ENCODE results near the gene MESP2. TPM values are rescaled to one million over a fixed set of nuclear protein-coding genes. Genes with fewer than 3 reads are reported as not detected.

The MESP2 gene
- polyA plus RNA-seq, 1 of the 3 experiments (the other 2 are of a cell fraction), result 0.31 TPM

GRCh38 chr15:89759835-89760234, 16.3 kb upstream of the MESP2 start (continued):
- TF ChIP-seq RCOR1 (IDR thresholded peaks at IDR 0.05; ENCODE audit: low read length) (no peak), FOXM1 (IDR thresholded peaks at IDR 0.05; ENCODE audit: low read depth) (no peak), MXI1 (IDR thresholded peaks at IDR 0.05; ENCODE audit: low read depth, low read length) (no peak)

- Histone ChIP-seq H3K9me3 (no peaks in the 10 kb centered on the region), H3K27me3 (ENCODE audit: insufficient read depth) (no peaks in the 10 kb centered on the region), H3K9ac (no peak overlapping the region), H3K9me2 (no peaks in the 10 kb centered on the region), H4K20me1 (ENCODE audit: insufficient read depth) (no peaks in the 10 kb centered on the region), H3K4me3 (ENCODE audit: low read depth in 2 of 2, low read length in 1 of 2) (peak overlapping the region in 1 of 2 experiments; percentile 35; a peak in 1 of 4 replicates), H3K27ac (ENCODE audit: low read depth in 2 of 2, low read length in 1 of 2) (peak overlapping the region in 1 of 2 experiments; percentile 39; a peak in 1 of 4 replicates), H3F3A (replicated peaks; ENCODE audit: insufficient read depth) (no peaks in the 10 kb centered on the region), H3K4me2 (peak overlapping the region; percentile 19; the same call in 1 of the 2 replicates), H3K4me1 (ENCODE audit: control insufficient read depth in 1 of 2, insufficient read depth in 2 of 2, low read depth in 1 of 2, low read length in 1 of 2) (peaks cover 4 to 20% of the 10 kb centered on the region in 2 experiments; a peak in 1 of 4 replicates), H3K36me3 (replicated peaks in 1 of 2; ENCODE audit: control insufficient read depth in 1 of 2, insufficient read depth in 2 of 2, low read length in 1 of 2) (no peaks in the 10 kb centered on the region), H3K79me2 (ENCODE audit: insufficient read depth) (no peaks in the 10 kb centered on the region), H2AFZ (ENCODE audit: low read depth) (peak overlapping the region; percentile 80; the same call in 1 of the 2 replicates)
- POLR2A ChIA-PET, result interaction anchor here (1.0 to 1.7 kb wide), 2 partner anchors 9 to 115 kb away, joined by 4 to 6 read pairs; no protein-coding TSS in a partner anchor
- peak; percentile 90 for DNase-seq
- TF ChIP-seq SMC3 (IDR thresholded peaks at IDR 0.05; ENCODE audit: low read depth, low read length) (peak; percentile 87), FOXM1 (IDR thresholded peaks at IDR 0.05; ENCODE audit: low read depth) (no peak), GATA2 (CRISPR knock-in tag; IDR thresholded peaks at IDR 0.05) (peak; percentile 81), CHD2 (IDR thresholded peaks at IDR 0.05; ENCODE audit: low read length, partially characterized antibody) (peak; percentile 60), RAD21 (IDR thresholded peaks at IDR 0.05; ENCODE audit: low read length) (peak; percentile 90), NFIC (IDR thresholded peaks at IDR 0.05; ENCODE audit: borderline replicate concordance) (no peak), GABPA (IDR thresholded peaks at IDR 0.05; ENCODE audit: low read depth) (no peak), MXI1 (IDR thresholded peaks at IDR 0.05; ENCODE audit: low read depth, low read length) (peak; percentile 38; the same call in 1 of the 2 replicates), CTCF (IDR thresholded peaks at IDR 0.05) (peak; percentile 95), EP300 (IDR thresholded peaks at IDR 0.05; ENCODE audit: borderline replicate concordance in 1 of 2, low read depth in 1 of 2, low read length in 1 of 2) (peak in 1 of 2 experiments; percentile 46; a peak in 1 of 4 replicates), RCOR1 (IDR thresholded peaks at IDR 0.05; ENCODE audit: low read length) (peak; percentile 34; the same call in 1 of the 2 replicates), TCF12 (IDR thresholded peaks at IDR 0.05) (peak; percentile 68)
- TF ChIP-seq, protein P1, sequence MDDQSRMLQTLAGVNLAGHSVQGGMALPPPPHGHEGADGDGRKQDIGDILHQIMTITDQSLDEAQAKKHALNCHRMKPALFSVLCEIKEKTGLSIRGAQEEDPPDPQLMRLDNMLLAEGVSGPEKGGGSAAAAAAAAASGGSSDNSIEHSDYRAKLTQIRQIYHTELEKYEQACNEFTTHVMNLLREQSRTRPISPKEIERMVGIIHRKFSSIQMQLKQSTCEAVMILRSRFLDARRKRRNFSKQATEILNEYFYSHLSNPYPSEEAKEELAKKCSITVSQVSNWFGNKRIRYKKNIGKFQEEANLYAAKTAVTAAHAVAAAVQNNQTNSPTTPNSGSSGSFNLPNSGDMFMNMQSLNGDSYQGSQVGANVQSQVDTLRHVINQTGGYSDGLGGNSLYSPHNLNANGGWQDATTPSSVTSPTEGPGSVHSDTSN (IDR thresholded peaks at IDR 0.05), result no peak
- TF ChIP-seq, protein P2, sequence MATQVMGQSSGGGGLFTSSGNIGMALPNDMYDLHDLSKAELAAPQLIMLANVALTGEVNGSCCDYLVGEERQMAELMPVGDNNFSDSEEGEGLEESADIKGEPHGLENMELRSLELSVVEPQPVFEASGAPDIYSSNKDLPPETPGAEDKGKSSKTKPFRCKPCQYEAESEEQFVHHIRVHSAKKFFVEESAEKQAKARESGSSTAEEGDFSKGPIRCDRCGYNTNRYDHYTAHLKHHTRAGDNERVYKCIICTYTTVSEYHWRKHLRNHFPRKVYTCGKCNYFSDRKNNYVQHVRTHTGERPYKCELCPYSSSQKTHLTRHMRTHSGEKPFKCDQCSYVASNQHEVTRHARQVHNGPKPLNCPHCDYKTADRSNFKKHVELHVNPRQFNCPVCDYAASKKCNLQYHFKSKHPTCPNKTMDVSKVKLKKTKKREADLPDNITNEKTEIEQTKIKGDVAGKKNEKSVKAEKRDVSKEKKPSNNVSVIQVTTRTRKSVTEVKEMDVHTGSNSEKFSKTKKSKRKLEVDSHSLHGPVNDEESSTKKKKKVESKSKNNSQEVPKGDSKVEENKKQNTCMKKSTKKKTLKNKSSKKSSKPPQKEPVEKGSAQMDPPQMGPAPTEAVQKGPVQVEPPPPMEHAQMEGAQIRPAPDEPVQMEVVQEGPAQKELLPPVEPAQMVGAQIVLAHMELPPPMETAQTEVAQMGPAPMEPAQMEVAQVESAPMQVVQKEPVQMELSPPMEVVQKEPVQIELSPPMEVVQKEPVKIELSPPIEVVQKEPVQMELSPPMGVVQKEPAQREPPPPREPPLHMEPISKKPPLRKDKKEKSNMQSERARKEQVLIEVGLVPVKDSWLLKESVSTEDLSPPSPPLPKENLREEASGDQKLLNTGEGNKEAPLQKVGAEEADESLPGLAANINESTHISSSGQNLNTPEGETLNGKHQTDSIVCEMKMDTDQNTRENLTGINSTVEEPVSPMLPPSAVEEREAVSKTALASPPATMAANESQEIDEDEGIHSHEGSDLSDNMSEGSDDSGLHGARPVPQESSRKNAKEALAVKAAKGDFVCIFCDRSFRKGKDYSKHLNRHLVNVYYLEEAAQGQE (IDR thresholded peaks at IDR 0.05; ENCODE audit: low read depth, low read length), result peak; percentile 91
- CTCF ChIA-PET, result interaction anchor here (0.5 to 6.9 kb wide), 61 partner anchors 9 to 617 kb away, joined by 3 to 153 read pairs (median 5); partner anchors contain the start of genes ANPEP, MESP1 and MESP2
- WGBS (ENCODE audit: low lambda C conversion rate), result 29% methylated on average over 12 of the region's 16 CpGs
Measured at GRCh38 chr15:89760303-89761008, 15.7 kb upstream of the MESP2 start.

Data from SK-N-SH (cell line).